Measurements from ENCODE around the gene MLXIPL. TPM values are rescaled to one million over a fixed set of nuclear protein-coding genes. Genes with fewer than 3 reads are reported as not detected.
"Not testable (repeated sequence)": the region's sequence is repeated elsewhere in the genome, so short reads cannot be mapped to it uniquely, and the experiment has no call there.

The MLXIPL gene
- total RNA-seq, 1 donor = 0.72 TPM

DNA sequence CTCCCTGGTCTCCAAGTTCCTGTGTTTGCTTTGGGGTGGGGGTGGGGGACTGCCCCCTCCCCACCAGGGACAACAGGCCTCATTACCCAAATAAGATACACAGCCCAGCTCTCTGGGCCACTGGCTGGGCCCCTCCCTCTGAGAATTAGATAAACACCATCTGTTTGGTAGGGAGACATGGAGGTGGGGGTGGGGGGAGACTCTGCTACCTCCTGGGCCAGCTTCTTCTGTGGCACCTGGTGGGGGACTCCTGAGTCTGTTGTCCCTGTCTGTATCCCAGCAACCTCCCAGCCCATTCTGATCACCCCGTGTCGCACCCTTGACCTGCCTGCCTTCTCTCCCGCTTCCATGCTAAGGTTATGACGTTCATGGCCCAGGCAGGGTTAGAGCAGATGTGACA is 5.8 kb downstream of the MLXIPL start:
- no peaks in the 10 kb centered on the region for H3K36me3 ChIP-seq (ENCODE audit: insufficient read depth, low read length)
- no peak overlapping the region for H3K4me2 ChIP-seq (ENCODE audit: insufficient read depth, low read length)
- peak; percentile 30 for DNase-seq (ENCODE audit: insufficient read length, low spot score, missing footprints)
- no peaks in the 10 kb centered on the region for H4K20me1 ChIP-seq (ENCODE audit: insufficient read depth, low read length)
- no peaks in the 10 kb centered on the region for H3K79me2 ChIP-seq (ENCODE audit: insufficient read depth, low read length)
- TF ChIP-seq, protein P1, sequence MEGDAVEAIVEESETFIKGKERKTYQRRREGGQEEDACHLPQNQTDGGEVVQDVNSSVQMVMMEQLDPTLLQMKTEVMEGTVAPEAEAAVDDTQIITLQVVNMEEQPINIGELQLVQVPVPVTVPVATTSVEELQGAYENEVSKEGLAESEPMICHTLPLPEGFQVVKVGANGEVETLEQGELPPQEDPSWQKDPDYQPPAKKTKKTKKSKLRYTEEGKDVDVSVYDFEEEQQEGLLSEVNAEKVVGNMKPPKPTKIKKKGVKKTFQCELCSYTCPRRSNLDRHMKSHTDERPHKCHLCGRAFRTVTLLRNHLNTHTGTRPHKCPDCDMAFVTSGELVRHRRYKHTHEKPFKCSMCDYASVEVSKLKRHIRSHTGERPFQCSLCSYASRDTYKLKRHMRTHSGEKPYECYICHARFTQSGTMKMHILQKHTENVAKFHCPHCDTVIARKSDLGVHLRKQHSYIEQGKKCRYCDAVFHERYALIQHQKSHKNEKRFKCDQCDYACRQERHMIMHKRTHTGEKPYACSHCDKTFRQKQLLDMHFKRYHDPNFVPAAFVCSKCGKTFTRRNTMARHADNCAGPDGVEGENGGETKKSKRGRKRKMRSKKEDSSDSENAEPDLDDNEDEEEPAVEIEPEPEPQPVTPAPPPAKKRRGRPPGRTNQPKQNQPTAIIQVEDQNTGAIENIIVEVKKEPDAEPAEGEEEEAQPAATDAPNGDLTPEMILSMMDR (IDR thresholded peaks at IDR 0.05; ENCODE audit: extremely low read depth, low read depth, low read length) = no peak
- no peak overlapping the region for H2AFZ ChIP-seq (ENCODE audit: low read length)
- H3K4me1 ChIP-seq (ENCODE audit: insufficient read depth, low read length) = no peaks in the 10 kb centered on the region
- peaks cover 29% of the 10 kb centered on the region for H3K27me3 ChIP-seq (ENCODE audit: insufficient read depth, low read length)
- no peak overlapping the region for H3K4me3 ChIP-seq (ENCODE audit: insufficient read depth, low read length)
- no peaks in the 10 kb centered on the region for H3K9me3 ChIP-seq (ENCODE audit: low read depth, low read length)
- no peak overlapping the region for H3K27ac ChIP-seq (ENCODE audit: low read depth, low read length)

- H3K27ac ChIP-seq (ENCODE audit: low read depth, low read length); H3K79me2 ChIP-seq (ENCODE audit: insufficient read depth, low read length); H3K4me3 ChIP-seq (ENCODE audit: insufficient read depth, low read length); H3K36me3 ChIP-seq (ENCODE audit: insufficient read depth, low read length); H2AFZ ChIP-seq (ENCODE audit: low read length); H3K4me1 ChIP-seq (ENCODE audit: insufficient read depth, low read length); DNase-seq (ENCODE audit: insufficient read length, low spot score, missing footprints); H3K4me2 ChIP-seq (ENCODE audit: insufficient read depth, low read length); H3K9me3 ChIP-seq (ENCODE audit: low read depth, low read length); H4K20me1 ChIP-seq (ENCODE audit: insufficient read depth, low read length): not testable (repeated sequence)
- H3K27me3 ChIP-seq (ENCODE audit: insufficient read depth, low read length) = peaks cover 22% of the 10 kb centered on the region
Measured at GRCh38 chr7:73617520-73617919, 6.8 kb downstream of the MLXIPL start.

GRCh38 chr7:73615886-73616285 is 8.4 kb downstream of the MLXIPL start:
- H3K27ac ChIP-seq (ENCODE audit: low read depth, low read length) = no peak overlapping the region
- H2AFZ ChIP-seq (ENCODE audit: low read length) = no peak overlapping the region
- H3K27me3 ChIP-seq (ENCODE audit: insufficient read depth, low read length) = peaks cover 11% of the 10 kb centered on the region
- no peaks in the 10 kb centered on the region for H4K20me1 ChIP-seq (ENCODE audit: insufficient read depth, low read length)
- no peaks in the 10 kb centered on the region for H3K79me2 ChIP-seq (ENCODE audit: insufficient read depth, low read length)
- no peak overlapping the region for H3K4me3 ChIP-seq (ENCODE audit: insufficient read depth, low read length)
- H3K4me2 ChIP-seq (ENCODE audit: insufficient read depth, low read length) = no peak overlapping the region
- H3K9me3 ChIP-seq (ENCODE audit: low read depth, low read length) = no peaks in the 10 kb centered on the region
- peaks cover 3% of the 10 kb centered on the region for H3K4me1 ChIP-seq (ENCODE audit: insufficient read depth, low read length)
- no peaks in the 10 kb centered on the region for H3K36me3 ChIP-seq (ENCODE audit: insufficient read depth, low read length)
- DNase-seq (ENCODE audit: insufficient read length, low spot score, missing footprints) = peak; percentile 84
- TF ChIP-seq, protein P1 (IDR thresholded peaks at IDR 0.05; ENCODE audit: extremely low read depth, low read depth, low read length) = peak; percentile 24

DNA sequence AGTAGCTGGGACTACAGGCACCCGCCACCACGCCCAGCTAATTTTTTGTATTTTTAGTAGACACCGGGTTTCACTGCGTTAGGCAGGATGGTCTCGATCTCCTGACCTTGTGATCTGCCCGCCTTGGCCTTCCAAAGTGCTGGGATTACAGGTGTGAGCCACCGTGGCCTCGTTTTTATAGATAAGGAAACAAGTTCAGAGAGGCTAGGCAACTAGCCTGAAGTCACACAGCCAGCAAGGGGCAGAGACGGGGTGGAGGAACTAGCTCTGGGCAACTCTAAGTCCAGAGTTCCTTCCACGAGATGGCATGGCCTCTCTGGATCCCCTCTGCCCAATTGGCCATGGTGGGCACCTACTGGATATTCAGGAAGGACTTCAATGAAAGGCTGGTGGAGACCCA is 9.4 kb downstream of the MLXIPL start:
- not testable (repeated sequence) for H3K36me3 ChIP-seq (ENCODE audit: insufficient read depth, low read length)

GRCh38 chr7:73613954-73614735 is 10.2 kb downstream of the MLXIPL start:
- H3K27ac ChIP-seq (ENCODE audit: low read depth, low read length) = no peak overlapping the region
- no peak overlapping the region for H2AFZ ChIP-seq (ENCODE audit: low read length)
- H4K20me1 ChIP-seq (ENCODE audit: insufficient read depth, low read length) = no peaks in the 10 kb centered on the region
- H3K36me3 ChIP-seq (ENCODE audit: insufficient read depth, low read length) = no peaks in the 10 kb centered on the region
- no peak overlapping the region for H3K4me3 ChIP-seq (ENCODE audit: insufficient read depth, low read length)
- TF ChIP-seq, protein P1 (IDR thresholded peaks at IDR 0.05; ENCODE audit: extremely low read depth, low read depth, low read length) = no peak
- peaks cover 11% of the 10 kb centered on the region for H3K27me3 ChIP-seq (ENCODE audit: insufficient read depth, low read length)
- peak; percentile 52 for DNase-seq (ENCODE audit: insufficient read length, low spot score, missing footprints)
- no peaks in the 10 kb centered on the region for H3K9me3 ChIP-seq (ENCODE audit: low read depth, low read length)
- H3K4me2 ChIP-seq (ENCODE audit: insufficient read depth, low read length) = no peak overlapping the region
- no peaks in the 10 kb centered on the region for H3K79me2 ChIP-seq (ENCODE audit: insufficient read depth, low read length)
- H3K4me1 ChIP-seq (ENCODE audit: insufficient read depth, low read length) = peaks cover 3% of the 10 kb centered on the region

More for the DNA sequence above, 9.4 kb downstream of the MLXIPL start:
- H3K9me3 ChIP-seq (ENCODE audit: low read depth, low read length); H3K4me2 ChIP-seq (ENCODE audit: insufficient read depth, low read length); H3K79me2 ChIP-seq (ENCODE audit: insufficient read depth, low read length); DNase-seq (ENCODE audit: insufficient read length, low spot score, missing footprints); H4K20me1 ChIP-seq (ENCODE audit: insufficient read depth, low read length); H2AFZ ChIP-seq (ENCODE audit: low read length); H3K4me3 ChIP-seq (ENCODE audit: insufficient read depth, low read length); H3K4me1 ChIP-seq (ENCODE audit: insufficient read depth, low read length); H3K27ac ChIP-seq (ENCODE audit: low read depth, low read length): not testable (repeated sequence)
- H3K27me3 ChIP-seq (ENCODE audit: insufficient read depth, low read length) = peaks cover 11% of the 10 kb centered on the region
